Esophagus squamous epithelium (tissue), 5 donors: ENCODE data around the gene COL4A6. TPM values are rescaled to one million over a fixed set of nuclear protein-coding genes. Genes with fewer than 3 reads are reported as not detected.
"Not testable (repeated sequence)": the region's sequence is repeated elsewhere in the genome, so short reads cannot be mapped to it uniquely, and the experiment has no call there.

ENCODE experiments used
- DNase-seq: peaks from one replicate; lab custom pipeline; 2025; lab: John Stamatoyannopoulos, UW
- H3K27ac ChIP-seq, 4 donors: fragments of 200-600 bp; sonication (generic); one replicate each; pipeline ENCODE4 v1.5.1; 2016 to 2019; ENCODE audit warnings: mild to moderate bottlenecking in 1 of 4
- H3K27me3 ChIP-seq, 4 donors: fragments of 200-600 bp; sonication (generic); 1 replicate in 3 of 4; 2 replicates in 1 of 4; pipeline versions ENCODE4 v1.5.1 to v1.6.0; 2017 to 2021; ENCODE audit warnings: antibody characterized with exemption in 1 of 4
- H3K36me3 ChIP-seq, 3 donors: fragments of 200-600 bp; sonication (generic); one replicate each; pipeline ENCODE4 v1.5.1; 2016 to 2019
- H3K4me1 ChIP-seq, 3 donors: fragments of 200-600 bp; sonication (generic); one replicate each; pipeline ENCODE4 v1.5.1; 2017 to 2019
- H3K4me3 ChIP-seq, 4 donors: fragments of 200-600 bp; sonication (generic); 1 replicate in 3 of 4; 2 replicates in 1 of 4; pipeline ENCODE4 v1.5.1; 2016 to 2019; ENCODE audit warnings: mild to moderate bottlenecking in 2 of 4, moderate library complexity in 1 of 4
- H3K9me3 ChIP-seq, 3 donors: fragments of 200-600 bp; sonication (generic); one replicate each; pipeline ENCODE4 v1.5.1; 2016 to 2019
- CTCF ChIP-seq, 6 experiments: fragments of 450-650 bp in 4 of 6; fragments of 200-600 bp in 2 of 6; sonication (generic) in 2 of 6; IDR thresholded peaks; one replicate each; pipeline ENCODE4 v1.5.1; 2016 to 2019; ENCODE audit warnings: antibody characterized with exemption in 6 of 6, mild to moderate bottlenecking in 4 of 6, moderate library complexity in 4 of 6
- POLR2A ChIP-seq, 4 donors: fragments of 450-650 bp; IDR thresholded peaks; one replicate each; pipeline ENCODE4 v1.6.1; 2017; ENCODE audit warnings: antibody characterized with exemption in 4 of 4, mild to moderate bottlenecking in 4 of 4, moderate library complexity in 3 of 4
- WGBS, 2 donors: methylation state at CpG; one replicate each; pipeline ENCODE4 v1.1.5; 2018; 5-methylcytosine and 5-hydroxymethylcytosine counted together
- intact Hi-C: fragments of 100-400 bp; cut with DNase I; formaldehyde crosslinking; loops from one replicate; pipeline ENCODE4 v1.15.0; 2022
- total RNA-seq, 4 donors: library from RNA; depleted of rRNA; stranded (reverse); fragments of >200 nt; gene quantifications; one replicate each; pipeline ENCODE4 v1.1.0, GENCODE V29; 2016
- donor health status: DM: yes; HTN: yes; CAD: no.

COL4A6 gene
- total RNA-seq, 4 donors from 2014 or later: 1.1 to 6.5 (median 2.9) TPM

- H3K4me3 ChIP-seq: no peak overlapping the region
- no peak for TF ChIP-seq CTCF (IDR thresholded peaks at IDR 0.05)
- TF ChIP-seq POLR2A (IDR thresholded peaks at IDR 0.05): no peak
- DNase-seq: no peak
- H3K9me3 ChIP-seq: no peaks in the 10 kb centered on the region
- no peak overlapping the region for H3K27ac ChIP-seq
- peaks cover 0 to 31% (median 3%) of the 10 kb centered on the region in 3 donors for H3K4me1 ChIP-seq
- peaks cover 0 to 2% (median 0%) of the 10 kb centered on the region in 4 donors for H3K27me3 ChIP-seq
- intact Hi-C loops: no loop called here
- WGBS, 2 donors: 21 to 58% methylated on average over 6 of the region's 6 CpGs
- H3K36me3 ChIP-seq: no peaks in the 10 kb centered on the region
Measured at GRCh38 chrX:108396188-108396891, 41.9 kb downstream of the COL4A6 start.

DNA sequence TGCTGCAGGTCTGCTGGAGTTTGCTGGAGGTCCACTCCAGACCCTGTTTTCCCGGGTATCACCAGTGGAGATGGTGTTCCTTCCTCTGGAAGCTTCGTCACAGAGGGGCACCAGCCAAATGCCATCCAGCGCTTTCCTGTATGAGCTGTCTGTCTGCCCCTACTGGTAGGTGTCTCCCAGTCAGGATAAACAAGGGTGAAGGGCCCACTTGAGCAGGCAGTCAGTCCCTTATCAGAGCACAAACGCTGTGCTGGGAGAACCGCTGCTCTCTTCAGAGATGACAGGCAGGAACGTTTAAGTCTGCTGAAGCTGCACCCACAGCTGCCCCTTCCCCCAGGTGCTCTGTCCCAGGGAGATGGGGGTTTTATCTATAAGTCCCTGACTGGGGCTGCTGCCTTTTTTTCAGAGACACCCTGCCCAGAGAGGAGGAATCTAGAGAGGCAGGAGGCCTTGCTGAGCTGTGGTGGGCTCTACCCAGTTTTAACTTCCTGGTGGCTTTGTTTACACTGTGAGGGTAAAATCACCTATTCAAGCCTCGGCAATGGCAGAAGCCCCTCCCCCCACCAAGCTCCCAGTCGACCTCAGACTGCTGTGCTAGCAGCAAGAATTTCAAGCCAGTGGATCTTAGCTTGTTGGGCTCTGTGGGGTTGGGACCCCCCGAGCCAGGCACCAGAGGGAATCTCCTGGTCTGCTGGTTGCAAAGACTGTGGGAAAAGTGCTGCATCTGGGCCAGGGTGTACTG, 47.1 kb downstream of the COL4A6 start:
- H3K9me3 ChIP-seq, H3K4me3 ChIP-seq, intact Hi-C loops, H3K4me1 ChIP-seq, H3K27ac ChIP-seq, H3K27me3 ChIP-seq, H3K36me3 ChIP-seq, DNase-seq: not testable (repeated sequence)
- WGBS, 2 donors: 83 to 100% methylated on average over 2 of the region's 9 CpGs

- 33 to 41% methylated on average over 1 of the region's 1 CpG for WGBS, 2 donors
- no peak overlapping the region for H3K4me3 ChIP-seq
- intact Hi-C loops: no loop called here
- TF ChIP-seq POLR2A (IDR thresholded peaks at IDR 0.05): no peak
- TF ChIP-seq CTCF (IDR thresholded peaks at IDR 0.05): no peak
- H3K9me3 ChIP-seq: no peaks in the 10 kb centered on the region
- no peaks in the 10 kb centered on the region for H3K27me3 ChIP-seq
- DNase-seq: no peak
- H3K27ac ChIP-seq: no peak overlapping the region
- no peaks in the 10 kb centered on the region for H3K4me1 ChIP-seq
- no peaks in the 10 kb centered on the region for H3K36me3 ChIP-seq
Measured at GRCh38 chrX:108384783-108385182, 53.4 kb downstream of the COL4A6 start.

- Histone ChIP-seq H3K4me3 (no peak overlapping the region), H3K4me1 (no peaks in the 10 kb centered on the region), H3K9me3 (no peaks in the 10 kb centered on the region), H3K27ac (no peak overlapping the region), H3K27me3 (no peaks in the 10 kb centered on the region), H3K36me3 (no peaks in the 10 kb centered on the region)
- no peak for DNase-seq
- intact Hi-C loops: no loop called here
- WGBS, 2 donors: 55 to 84% methylated on average over 2 of the region's 2 CpGs
- TF ChIP-seq POLR2A (IDR thresholded peaks at IDR 0.05): no peak
- TF ChIP-seq CTCF (IDR thresholded peaks at IDR 0.05): no peak
Measured at GRCh38 chrX:108380222-108380621, 58.0 kb downstream of the COL4A6 start.

DNA sequence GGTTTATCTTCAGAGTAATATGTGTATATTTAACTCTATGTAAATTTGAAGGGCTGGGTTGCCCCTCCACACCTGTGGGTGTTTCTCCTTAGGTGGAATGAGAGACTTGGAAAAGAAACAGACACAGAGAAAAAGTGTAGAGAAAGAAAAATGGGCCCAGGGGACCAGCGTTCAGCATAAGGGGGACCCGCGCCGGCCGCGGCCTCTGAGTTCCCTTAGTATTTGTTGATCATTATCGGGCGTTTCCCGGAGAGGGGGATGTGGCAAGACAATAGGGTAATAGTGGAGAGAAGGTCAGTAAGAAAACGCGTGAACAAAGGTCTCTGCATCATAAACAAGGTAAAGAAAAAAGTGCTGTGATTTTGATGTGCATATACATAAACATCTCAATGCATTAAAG, 61.4 kb downstream of the COL4A6 start:
- H3K27me3 ChIP-seq, DNase-seq, intact Hi-C loops, H3K4me3 ChIP-seq, H3K27ac ChIP-seq, H3K4me1 ChIP-seq, H3K36me3 ChIP-seq, H3K9me3 ChIP-seq: not testable (repeated sequence)
- 61 to 80% methylated on average over 1 to 11 of the region's 11 CpGs for WGBS, 2 donors

GRCh38 chrX:108375591-108375990, 62.6 kb downstream of the COL4A6 start:
- 23 to 41% methylated on average over 2 of the region's 2 CpGs for WGBS, 2 donors
- H3K36me3 ChIP-seq, H3K27ac ChIP-seq, H3K9me3 ChIP-seq, H3K4me1 ChIP-seq, H3K4me3 ChIP-seq, intact Hi-C loops, H3K27me3 ChIP-seq, DNase-seq: not testable (repeated sequence)
